Measurements from ENCODE around the gene HPCAL1.

HPCAL1 gene

GRCh38 chr2:10449838-10450691, 147.4 kb downstream of the HPCAL1 start:
- H3K9ac ChIP-seq (ENCODE audit: low read depth, low read length, poor library complexity, severe bottlenecking) = peak overlapping the region; percentile 97
- H3K4me1 ChIP-seq (ENCODE audit: insufficient read depth, low read length, poor library complexity, severe bottlenecking) = peaks cover 40% of the 10 kb centered on the region

GRCh38 chr2:10451819-10452218, 149.1 kb downstream of the HPCAL1 start:
- Histone ChIP-seq H3K9me2 (replicated peaks; ENCODE audit: low read depth, low read length) (no peaks in the 10 kb centered on the region), H3K4me3 (ENCODE audit: low read length, poor library complexity, severe bottlenecking) (no peak overlapping the region), H3K4me2 (ENCODE audit: low read depth, low read length, poor library complexity, severe bottlenecking) (no peak overlapping the region), H3K4me1 (ENCODE audit: insufficient read depth, low read length, poor library complexity, severe bottlenecking) (peaks cover 27% of the 10 kb centered on the region), H3K9ac (ENCODE audit: low read depth, low read length, poor library complexity, severe bottlenecking) (no peak overlapping the region), H4K20me1 (ENCODE audit: insufficient read depth, low read length, poor library complexity, severe bottlenecking) (peaks cover 8% of the 10 kb centered on the region), H3K9me3 (ENCODE audit: insufficient read depth, low read depth, low read length) (no peaks in the 10 kb centered on the region), H3K79me2 (ENCODE audit: insufficient read depth, low read length) (peaks cover 21% of the 10 kb centered on the region), H3K27me3 (ENCODE audit: insufficient read depth, low read length, poor library complexity, severe bottlenecking) (no peaks in the 10 kb centered on the region), H3K36me3 (ENCODE audit: insufficient read depth, low read length) (no peaks in the 10 kb centered on the region), H3F3A (ENCODE audit: low read depth) (no peaks in the 10 kb centered on the region), H2AFZ (ENCODE audit: low read length) (no peak overlapping the region)
- no peak for TF ChIP-seq CTCF (conservative IDR thresholded peaks at IDR 0.05; ENCODE audit: low read length)
- TF ChIP-seq EZH2phosphoT487 (IDR thresholded peaks at IDR 0.05; ENCODE audit: borderline replicate concordance) = no peak

More at GRCh38 chr2:10449838-10450691, 147.4 kb downstream of the HPCAL1 start:
- TF ChIP-seq EZH2phosphoT487 (IDR thresholded peaks at IDR 0.05; ENCODE audit: borderline replicate concordance) (no peak), CTCF (conservative IDR thresholded peaks at IDR 0.05; ENCODE audit: low read length) (no peak)
- Histone ChIP-seq H4K20me1 (ENCODE audit: insufficient read depth, low read length, poor library complexity, severe bottlenecking) (peaks cover 25% of the 10 kb centered on the region), H3K4me3 (ENCODE audit: low read length, poor library complexity, severe bottlenecking) (peak overlapping the region; percentile 94), H3K36me3 (ENCODE audit: insufficient read depth, low read length) (no peaks in the 10 kb centered on the region), H3K9me3 (ENCODE audit: insufficient read depth, low read depth, low read length) (no peaks in the 10 kb centered on the region), H3K4me2 (ENCODE audit: low read depth, low read length, poor library complexity, severe bottlenecking) (peak overlapping the region; percentile 99), H3K27me3 (ENCODE audit: insufficient read depth, low read length, poor library complexity, severe bottlenecking) (no peaks in the 10 kb centered on the region), H3K79me2 (ENCODE audit: insufficient read depth, low read length) (peaks cover 39% of the 10 kb centered on the region), H3K9me2 (replicated peaks; ENCODE audit: low read depth, low read length) (no peaks in the 10 kb centered on the region), H3F3A (ENCODE audit: low read depth) (no peaks in the 10 kb centered on the region), H2AFZ (ENCODE audit: low read length) (no peak overlapping the region)

GRCh38 chr2:10452312-10452711, 149.6 kb downstream of the HPCAL1 start:
- Histone ChIP-seq H3K79me2 (ENCODE audit: insufficient read depth, low read length) (peaks cover 16% of the 10 kb centered on the region), H3K4me1 (ENCODE audit: insufficient read depth, low read length, poor library complexity, severe bottlenecking) (peaks cover 23% of the 10 kb centered on the region), H3K4me3 (ENCODE audit: low read length, poor library complexity, severe bottlenecking) (no peak overlapping the region), H3K27me3 (ENCODE audit: insufficient read depth, low read length, poor library complexity, severe bottlenecking) (no peaks in the 10 kb centered on the region), H3K36me3 (ENCODE audit: insufficient read depth, low read length) (no peaks in the 10 kb centered on the region), H3K4me2 (ENCODE audit: low read depth, low read length, poor library complexity, severe bottlenecking) (no peak overlapping the region), H2AFZ (ENCODE audit: low read length) (no peak overlapping the region), H3K9ac (ENCODE audit: low read depth, low read length, poor library complexity, severe bottlenecking) (no peak overlapping the region), H3F3A (ENCODE audit: low read depth) (no peaks in the 10 kb centered on the region), H4K20me1 (ENCODE audit: insufficient read depth, low read length, poor library complexity, severe bottlenecking) (peaks cover 3% of the 10 kb centered on the region), H3K9me3 (ENCODE audit: insufficient read depth, low read depth, low read length) (no peaks in the 10 kb centered on the region), H3K9me2 (replicated peaks; ENCODE audit: low read depth, low read length) (no peaks in the 10 kb centered on the region)
- TF ChIP-seq EZH2phosphoT487 (IDR thresholded peaks at IDR 0.05; ENCODE audit: borderline replicate concordance) (no peak), CTCF (conservative IDR thresholded peaks at IDR 0.05; ENCODE audit: low read length) (no peak)

All from Loucy (cell line).